A673 (cell line): Measurements from ENCODE around the gene SYP. TPM values are rescaled to one million over a fixed set of nuclear protein-coding genes. Genes with fewer than 3 reads are reported as not detected.
A peak's percentile ranks its signal among the peaks of the same experiment; 100 is the strongest.

Experiments
- BruUV-seq: library from RNA; stranded (reverse); fragments of 400-500 nt; replicated peaks from 2 replicates; lab custom pipeline; 2021; lab: Mats Ljungman, UMichigan
- CTCF ChIA-PET: fragments of 300-600 bp; sonication (Branson Sonifier 250); formaldehyde crosslinking; loops from one replicate; lab custom pipeline; 2022; ENCODE audit warnings: antibody characterized with exemption; lab: Charles Lee
- POLR2A ChIA-PET: fragments of 300-600 bp; sonication (Branson Sonifier 250); formaldehyde crosslinking; loops from one replicate; lab custom pipeline; 2022; ENCODE audit warnings: antibody characterized with exemption; ENCODE audit not compliant: low non-redundant PET; lab: Charles Lee
- DNase-seq: peaks from one replicate; pipeline ENCODE4 v3.0.0-alpha.2; 2015; ENCODE audit warnings: low spot score
- H3K27ac ChIP-seq: fragments of 200-600 bp; sonication (generic); 2 replicates; pipeline ENCODE4 v1.5.1; 2016; ENCODE audit warnings: mixed run types, low read depth, mild to moderate bottlenecking, mixed read lengths, antibody characterized with exemption, low read length; ENCODE audit not compliant: poor library complexity, severe bottlenecking
- H3K27me3 ChIP-seq: fragments of 200-600 bp; sonication (generic); replicated peaks from 2 replicates; pipeline ENCODE4 v1.6.1; 2017; ENCODE audit warnings: mixed run types, low read depth, mild to moderate bottlenecking, mixed read lengths, antibody characterized with exemption, low read length; ENCODE audit not compliant: insufficient read depth, poor library complexity
- H3K36me3 ChIP-seq: fragments of 200-600 bp; sonication (generic); 2 replicates; pipeline ENCODE4 v1.6.1; 2016; ENCODE audit warnings: mixed run types, mild to moderate bottlenecking, mixed read lengths, antibody characterized with exemption, low read length; ENCODE audit not compliant: insufficient read depth, poor library complexity, severe bottlenecking
- H3K4me1 ChIP-seq: fragments of 200-600 bp; sonication (generic); 2 replicates; pipeline ENCODE4 v1.6.1; 2017; ENCODE audit warnings: mixed run types, mild to moderate bottlenecking, mixed read lengths, antibody characterized with exemption, low read length; ENCODE audit not compliant: insufficient read depth, poor library complexity, severe bottlenecking
- H3K4me3 ChIP-seq: fragments of 200-600 bp; sonication (generic); 2 replicates; pipeline ENCODE4 v1.5.1; 2016; ENCODE audit warnings: low read depth, mixed run types, mild to moderate bottlenecking, mixed read lengths, low read length; ENCODE audit not compliant: poor library complexity, severe bottlenecking
- H3K9me3 ChIP-seq: fragments of 200-600 bp; sonication (generic); 2 replicates; pipeline ENCODE4 v1.6.1; 2016; ENCODE audit warnings: mixed run types, low read depth, mild to moderate bottlenecking, mixed read lengths, antibody characterized with exemption, low read length; ENCODE audit not compliant: poor library complexity, severe bottlenecking
- EZH2 ChIP-seq: fragments of 200-600 bp; sonication (generic); IDR thresholded peaks from 2 replicates; pipeline ENCODE4 v1.6.1; 2017; ENCODE audit warnings: borderline replicate concordance, low read depth, mild to moderate bottlenecking, mixed read lengths, antibody characterized with exemption, low read length; ENCODE audit not compliant: poor library complexity, severe bottlenecking
- intact Hi-C: fragments of 100-400 bp; cut with micrococcal nuclease; formaldehyde crosslinking; loops from one replicate; pipeline ENCODE4 v1.10.0; 2022; ENCODE audit not compliant: unreplicated experiment
- total RNA-seq: library from RNA; stranded (reverse); gene quantifications from 2 replicates; pipeline ENCODE4 v1.2.3, GENCODE V29; 2021
- TF ChIP-seq, protein P1 (sequence below): fragments of 300-800, 200-600 bp; sonication (generic); conservative IDR thresholded peaks from 2 replicates; pipeline ENCODE4 v1.5.1; 2017; ENCODE audit warnings: low read depth, mild to moderate bottlenecking, antibody characterized with exemption, low read length, moderate library complexity, mixed read lengths

SYP gene
- total RNA-seq, 1 experiment from 2014 or later = 14.6 TPM

DNA sequence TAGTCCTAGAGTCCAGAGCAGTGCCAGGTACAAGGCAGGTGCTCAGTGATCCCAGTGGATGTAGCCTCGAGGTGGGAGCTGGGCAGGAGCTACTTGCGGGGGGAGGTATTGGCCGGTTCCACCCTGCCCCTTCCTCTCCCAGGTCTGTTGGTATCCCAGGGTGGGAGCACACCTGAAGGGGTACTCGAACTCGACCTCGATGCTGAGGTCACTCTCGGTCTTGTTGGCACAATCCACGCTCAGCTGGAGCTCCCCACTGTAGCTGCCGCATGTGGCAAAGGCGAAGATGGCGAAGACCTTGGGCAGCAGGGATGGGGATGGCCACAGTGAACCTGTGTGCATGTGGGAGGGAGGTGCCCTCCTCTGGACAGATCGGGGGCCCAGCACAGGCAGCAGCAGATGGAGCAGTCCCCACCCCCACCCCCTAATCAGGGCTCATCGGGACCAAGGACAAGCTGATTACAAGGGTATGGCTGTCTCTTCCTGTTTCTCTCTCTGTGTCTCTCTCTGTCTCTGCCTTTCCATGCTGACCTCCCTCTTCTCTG lies 2.4 kb downstream of the SYP start:
- Histone ChIP-seq H3K9me3 (no peaks in the 10 kb centered on the region), H3K27me3 (no peaks in the 10 kb centered on the region), H3K4me1 (peaks cover 4% of the 10 kb centered on the region), H3K27ac (no peak overlapping the region), H3K4me3 (no peak overlapping the region), H3K36me3 (no peaks in the 10 kb centered on the region)
- TF ChIP-seq, protein P1, sequence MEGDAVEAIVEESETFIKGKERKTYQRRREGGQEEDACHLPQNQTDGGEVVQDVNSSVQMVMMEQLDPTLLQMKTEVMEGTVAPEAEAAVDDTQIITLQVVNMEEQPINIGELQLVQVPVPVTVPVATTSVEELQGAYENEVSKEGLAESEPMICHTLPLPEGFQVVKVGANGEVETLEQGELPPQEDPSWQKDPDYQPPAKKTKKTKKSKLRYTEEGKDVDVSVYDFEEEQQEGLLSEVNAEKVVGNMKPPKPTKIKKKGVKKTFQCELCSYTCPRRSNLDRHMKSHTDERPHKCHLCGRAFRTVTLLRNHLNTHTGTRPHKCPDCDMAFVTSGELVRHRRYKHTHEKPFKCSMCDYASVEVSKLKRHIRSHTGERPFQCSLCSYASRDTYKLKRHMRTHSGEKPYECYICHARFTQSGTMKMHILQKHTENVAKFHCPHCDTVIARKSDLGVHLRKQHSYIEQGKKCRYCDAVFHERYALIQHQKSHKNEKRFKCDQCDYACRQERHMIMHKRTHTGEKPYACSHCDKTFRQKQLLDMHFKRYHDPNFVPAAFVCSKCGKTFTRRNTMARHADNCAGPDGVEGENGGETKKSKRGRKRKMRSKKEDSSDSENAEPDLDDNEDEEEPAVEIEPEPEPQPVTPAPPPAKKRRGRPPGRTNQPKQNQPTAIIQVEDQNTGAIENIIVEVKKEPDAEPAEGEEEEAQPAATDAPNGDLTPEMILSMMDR = no peak
- no peak for TF ChIP-seq EZH2
- BruUV-seq = no TSS peak
- CTCF ChIA-PET = no interaction called here
- DNase-seq = no peak
- intact Hi-C loops = no loop called here
- POLR2A ChIA-PET = no interaction called here

GRCh38 chrX:49193542-49193964 lies 6.4 kb downstream of the SYP start:
- no peaks in the 10 kb centered on the region for H3K36me3 ChIP-seq
- intact Hi-C loops = no loop called here
- H3K4me1 ChIP-seq = no peaks in the 10 kb centered on the region
- no peak for DNase-seq
- H3K4me3 ChIP-seq = no peak overlapping the region
- no peaks in the 10 kb centered on the region for H3K27me3 ChIP-seq
- no peaks in the 10 kb centered on the region for H3K9me3 ChIP-seq
- no TSS peak for BruUV-seq
- CTCF ChIA-PET = interaction anchor here (1.4 kb wide), 1 partner anchor 9 kb away, joined by 4 read pairs; no protein-coding TSS in a partner anchor
- POLR2A ChIA-PET = no interaction called here
- no peak overlapping the region for H3K27ac ChIP-seq
- TF ChIP-seq EZH2 = no peak
- TF ChIP-seq, protein P1 = no peak

DNA sequence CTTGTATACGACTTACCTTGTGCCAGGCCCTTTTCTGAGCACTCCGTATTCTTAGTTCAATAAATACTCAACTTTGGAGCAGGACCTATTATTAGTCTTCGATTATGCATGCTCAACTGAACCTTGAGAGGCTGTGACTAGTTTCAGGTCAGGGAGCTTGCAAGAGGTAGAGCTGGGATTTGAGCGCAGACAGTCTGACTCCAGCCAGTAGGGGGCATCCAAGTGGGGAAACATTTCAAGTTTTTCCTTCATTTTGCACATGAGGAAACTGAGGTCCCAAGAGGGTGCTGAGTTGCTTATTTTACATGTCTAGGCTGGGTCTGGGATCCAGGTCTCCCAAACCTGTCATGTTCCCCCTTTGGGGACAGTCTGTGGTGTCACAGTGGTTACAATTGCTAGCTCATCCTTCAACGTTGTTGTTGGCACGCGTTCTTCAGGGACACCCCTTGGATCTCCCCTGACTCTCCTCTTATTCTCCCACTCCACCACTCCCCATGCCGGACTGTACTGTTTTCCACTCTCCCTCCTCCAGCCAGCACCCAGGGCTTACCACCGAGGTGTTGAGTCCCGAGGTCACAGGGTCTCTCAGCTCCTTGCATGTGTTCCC lies 7.2 kb downstream of the SYP start:
- Histone ChIP-seq H3K4me1 (no peaks in the 10 kb centered on the region), H3K36me3 (no peaks in the 10 kb centered on the region), H3K27ac (no peak overlapping the region), H3K27me3 (no peaks in the 10 kb centered on the region), H3K4me3 (peak overlapping the region; percentile 61), H3K9me3 (no peaks in the 10 kb centered on the region)
- ChIA-PET POLR2A (no interaction called here), CTCF (interaction anchor here (1.4 kb wide), 1 partner anchor 9 kb away, joined by 4 read pairs; no protein-coding TSS in a partner anchor)
- no TSS peak for BruUV-seq
- peak; percentile 57 for DNase-seq
- intact Hi-C loops = no loop called here
- TF ChIP-seq, protein P1 = peak; percentile 75
- TF ChIP-seq EZH2 = no peak
